Neural progenitor cell (in vitro differentiated cells): Measurements from ENCODE around the gene CHST15. TPM values are rescaled to one million over a fixed set of nuclear protein-coding genes. Genes with fewer than 3 reads are reported as not detected.
"Not testable (repeated sequence)": the region's sequence is repeated elsewhere in the genome, so short reads cannot be mapped to it uniquely, and the experiment has no call there.

Experiments used
- DNase-seq: peaks from one replicate; pipeline ENCODE4 v3.0.0-alpha.2; 2016; ENCODE audit warnings: low spot score
- H2AFZ ChIP-seq: fragments of 200-600 bp; sonication (generic); replicated peaks from 2 replicates; pipeline ENCODE4 v1.6.1; 2016; ENCODE audit warnings: antibody characterized with exemption
- H3F3A ChIP-seq: fragments of 200-600 bp; sonication (generic); 2 replicates; pipeline ENCODE4 v1.6.1; 2016; ENCODE audit warnings: antibody characterized with exemption, low read depth
- H3K27ac ChIP-seq: fragments of 200-600 bp; sonication (generic); 2 replicates; pipeline ENCODE4 v1.5.1; 2016; ENCODE audit warnings: mild to moderate bottlenecking
- H3K27me3 ChIP-seq: fragments of 200-600 bp; sonication (generic); 2 replicates; pipeline ENCODE4 v1.6.1; 2016; ENCODE audit warnings: mild to moderate bottlenecking, moderate library complexity
- H3K36me3 ChIP-seq: fragments of 200-600 bp; sonication (generic); 2 replicates; pipeline ENCODE4 v1.5.1; 2016
- H3K4me1 ChIP-seq: fragments of 200-600 bp; sonication (generic); 2 replicates; pipeline ENCODE4 v1.6.1; 2016; ENCODE audit warnings: mixed run types
- H3K4me2 ChIP-seq: fragments of 200-600 bp; sonication (generic); 2 replicates; pipeline ENCODE4 v1.6.1; 2016
- H3K4me3 ChIP-seq: fragments of 200-600 bp; sonication (generic); 2 replicates; pipeline ENCODE4 v1.5.1; 2016
- H3K79me2 ChIP-seq: fragments of 200-600 bp; sonication (generic); 2 replicates; pipeline ENCODE4 v1.6.1; 2016; ENCODE audit warnings: low read depth
- H3K9ac ChIP-seq: fragments of 200-600 bp; sonication (generic); 2 replicates; pipeline ENCODE4 v1.6.1; 2016
- H3K9me3 ChIP-seq: fragments of 200-600 bp; sonication (generic); 2 replicates; pipeline ENCODE4 v1.5.1; 2016; ENCODE audit warnings: low read depth
- H4K20me1 ChIP-seq: fragments of 200-600 bp; sonication (generic); 2 replicates; pipeline ENCODE4 v1.6.1; 2016; ENCODE audit warnings: low read depth
- H3K27ac Mint-ChIP-seq: 3 replicates; pipeline ENCODE4 v1.8.0; 2021; ENCODE audit warnings: mixed read lengths
- H3K27me3 Mint-ChIP-seq: 2 replicates; pipeline ENCODE4 v1.8.0; 2022; ENCODE audit warnings: low read depth, mild to moderate bottlenecking, inconsistent platforms, moderate library complexity, mixed read lengths; ENCODE audit not compliant: insufficient read depth
- H3K36me3 Mint-ChIP-seq: 3 replicates; pipeline ENCODE4 v1.8.0; 2021; ENCODE audit warnings: mixed read lengths
- H3K4me1 Mint-ChIP-seq: 3 replicates; pipeline ENCODE4 v1.8.0; 2021; ENCODE audit warnings: mixed read lengths
- H3K4me3 Mint-ChIP-seq: 3 replicates; pipeline ENCODE4 v1.8.0; 2021; ENCODE audit warnings: mild to moderate bottlenecking, moderate library complexity, mixed read lengths
- H3K9me3 Mint-ChIP-seq: 3 replicates; pipeline ENCODE4 v1.8.0; 2020; ENCODE audit warnings: mixed read lengths
- EZH2 ChIP-seq: fragments of 200-600 bp; sonication (generic); IDR thresholded peaks from 2 replicates; pipeline ENCODE4 v1.6.1; 2017; ENCODE audit warnings: antibody characterized with exemption, mild to moderate bottlenecking, moderate library complexity
- EZH2phosphoT487 ChIP-seq: fragments of 200-600 bp; sonication (generic); IDR thresholded peaks from 2 replicates; pipeline ENCODE4 v1.6.1; 2017; ENCODE audit warnings: antibody characterized with exemption
- total RNA-seq: library from RNA; depleted of rRNA; stranded (reverse); fragments of >200 nt; gene quantifications from 2 replicates; pipeline ENCODE4 v1.2.3, GENCODE V29; 2015; ENCODE audit warnings: low replicate concordance
- TF ChIP-seq, protein P1 (sequence below): fragments of 200-600 bp; sonication (generic); IDR thresholded peaks from 2 replicates; pipeline ENCODE4 v1.5.1; 2017; ENCODE audit warnings: antibody characterized with exemption, mild to moderate bottlenecking

The CHST15 gene
- total RNA-seq, 1 donor from 2014 or later = 0.54 TPM

DNA sequence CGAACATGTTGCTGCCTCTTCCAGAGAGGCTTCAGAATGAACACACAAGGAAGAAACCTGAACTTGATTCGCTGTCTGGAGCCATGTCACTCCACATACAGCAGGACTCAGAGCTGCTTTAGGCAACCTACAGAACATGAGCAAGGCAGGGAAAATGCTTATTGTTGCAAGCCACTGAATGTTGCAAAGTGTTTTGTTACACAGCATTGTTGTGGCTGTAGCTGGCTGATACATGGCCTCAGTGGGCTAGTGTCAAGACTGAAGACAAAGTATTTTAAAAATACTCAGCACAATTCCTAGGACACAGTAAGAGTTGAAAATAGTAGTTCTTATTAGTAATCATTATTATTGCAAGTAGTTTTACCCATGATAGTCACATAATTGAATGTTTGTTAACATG, 3.1 kb upstream of the CHST15 start:
- Histone ChIP-seq H2AFZ (no peak overlapping the region), H3K4me1 (peaks cover 14% of the 10 kb centered on the region), H4K20me1 (no peaks in the 10 kb centered on the region), H3K27me3 (peaks cover 70% of the 10 kb centered on the region), H3K27ac (no peak overlapping the region), H3K36me3 (no peaks in the 10 kb centered on the region), H3K9ac (no peak overlapping the region), H3F3A (peaks cover 15% of the 10 kb centered on the region), H3K4me3 (no peak overlapping the region), H3K4me2 (no peak overlapping the region), H3K9me3 (no peaks in the 10 kb centered on the region), H3K79me2 (no peaks in the 10 kb centered on the region)
- Mint-ChIP-seq H3K36me3 (no peaks in the 10 kb centered on the region), H3K4me3 (peak overlapping the region; percentile 23), H3K27me3 (peaks cover 14% of the 10 kb centered on the region), H3K4me1 (peaks cover 22% of the 10 kb centered on the region), H3K27ac (no peak overlapping the region), H3K9me3 (peaks cover 2% of the 10 kb centered on the region)
- no peak for DNase-seq
- TF ChIP-seq EZH2 (no peak), EZH2phosphoT487 (no peak)
- TF ChIP-seq, protein P1, sequence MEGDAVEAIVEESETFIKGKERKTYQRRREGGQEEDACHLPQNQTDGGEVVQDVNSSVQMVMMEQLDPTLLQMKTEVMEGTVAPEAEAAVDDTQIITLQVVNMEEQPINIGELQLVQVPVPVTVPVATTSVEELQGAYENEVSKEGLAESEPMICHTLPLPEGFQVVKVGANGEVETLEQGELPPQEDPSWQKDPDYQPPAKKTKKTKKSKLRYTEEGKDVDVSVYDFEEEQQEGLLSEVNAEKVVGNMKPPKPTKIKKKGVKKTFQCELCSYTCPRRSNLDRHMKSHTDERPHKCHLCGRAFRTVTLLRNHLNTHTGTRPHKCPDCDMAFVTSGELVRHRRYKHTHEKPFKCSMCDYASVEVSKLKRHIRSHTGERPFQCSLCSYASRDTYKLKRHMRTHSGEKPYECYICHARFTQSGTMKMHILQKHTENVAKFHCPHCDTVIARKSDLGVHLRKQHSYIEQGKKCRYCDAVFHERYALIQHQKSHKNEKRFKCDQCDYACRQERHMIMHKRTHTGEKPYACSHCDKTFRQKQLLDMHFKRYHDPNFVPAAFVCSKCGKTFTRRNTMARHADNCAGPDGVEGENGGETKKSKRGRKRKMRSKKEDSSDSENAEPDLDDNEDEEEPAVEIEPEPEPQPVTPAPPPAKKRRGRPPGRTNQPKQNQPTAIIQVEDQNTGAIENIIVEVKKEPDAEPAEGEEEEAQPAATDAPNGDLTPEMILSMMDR = no peak

DNA sequence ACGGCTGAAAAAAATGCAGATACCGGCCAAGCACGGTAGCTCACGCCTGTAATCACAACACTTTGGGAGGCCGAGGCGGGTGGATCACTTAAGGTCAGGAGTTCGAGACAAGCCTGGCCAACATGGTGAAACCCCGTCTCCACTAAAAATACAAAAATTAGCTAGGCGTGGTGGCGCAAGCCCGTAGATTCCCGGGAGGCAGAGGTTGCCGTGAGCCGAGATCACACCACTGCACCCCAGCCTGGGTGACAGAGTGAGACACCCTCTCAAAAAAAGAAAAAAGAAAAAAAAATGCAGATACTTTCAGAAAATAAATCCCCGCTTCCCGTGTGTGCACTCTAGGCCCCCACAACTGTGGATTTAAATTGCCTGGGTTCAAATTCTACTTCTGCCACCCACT, 2.4 kb upstream of the CHST15 start:
- not testable (repeated sequence) for H3K27ac Mint-ChIP-seq, H3K9ac ChIP-seq, H3K4me3 ChIP-seq, H2AFZ ChIP-seq, H4K20me1 ChIP-seq, H3K9me3 ChIP-seq, H3K27ac ChIP-seq, DNase-seq, H3K9me3 Mint-ChIP-seq, H3K4me2 ChIP-seq, H3K79me2 ChIP-seq, H3K36me3 Mint-ChIP-seq, H3K36me3 ChIP-seq
- H3K4me3 Mint-ChIP-seq = peak overlapping the region; percentile 23
- peaks cover 29% of the 10 kb centered on the region for H3K4me1 Mint-ChIP-seq
- peaks cover 14% of the 10 kb centered on the region for H3K27me3 Mint-ChIP-seq
- Histone ChIP-seq H3F3A (peaks cover 15% of the 10 kb centered on the region), H3K27me3 (peaks cover 77% of the 10 kb centered on the region), H3K4me1 (peaks cover 14% of the 10 kb centered on the region)

DNA sequence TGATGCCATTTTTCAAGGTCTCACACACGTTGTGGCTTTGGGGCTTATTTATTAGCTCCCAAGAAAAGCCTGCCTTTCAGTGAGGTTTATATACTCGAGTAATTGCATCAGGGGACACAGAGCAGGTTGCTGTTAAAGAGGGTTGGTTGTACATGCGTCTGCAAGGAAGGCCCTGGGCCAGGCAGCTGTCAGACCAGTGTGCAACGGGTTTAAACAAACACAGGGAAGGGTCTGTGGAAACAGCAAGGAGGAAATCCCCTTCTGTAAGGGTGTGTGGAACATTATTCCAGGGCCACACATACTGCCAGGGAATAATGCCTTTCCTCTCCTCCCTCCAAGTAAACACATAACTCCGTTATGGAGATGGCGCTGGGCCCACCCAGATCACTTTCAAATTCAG, 1.7 kb upstream of the CHST15 start:
- no peak overlapping the region for H3K9ac ChIP-seq
- H3F3A ChIP-seq = peaks cover 15% of the 10 kb centered on the region
- Mint-ChIP-seq H3K36me3 (peaks cover 2% of the 10 kb centered on the region), H3K9me3 (peaks cover 2% of the 10 kb centered on the region), H3K27ac (peak overlapping the region; percentile 15), H3K4me1 (peaks cover 35% of the 10 kb centered on the region), H3K4me3 (no peak overlapping the region), H3K27me3 (peaks cover 16% of the 10 kb centered on the region)
- H3K9me3 ChIP-seq = no peaks in the 10 kb centered on the region
- no peak overlapping the region for H2AFZ ChIP-seq
- H3K4me2 ChIP-seq = no peak overlapping the region
- no peaks in the 10 kb centered on the region for H3K79me2 ChIP-seq
- no peak for DNase-seq
- no peak overlapping the region for H3K4me3 ChIP-seq
- H3K4me1 ChIP-seq = peaks cover 14% of the 10 kb centered on the region
- H3K27me3 ChIP-seq = peaks cover 84% of the 10 kb centered on the region
- no peaks in the 10 kb centered on the region for H3K36me3 ChIP-seq
- TF ChIP-seq, protein P1 = no peak
- TF ChIP-seq EZH2phosphoT487 (no peak), EZH2 (no peak)
- no peak overlapping the region for H3K27ac ChIP-seq
- no peaks in the 10 kb centered on the region for H4K20me1 ChIP-seq

DNA sequence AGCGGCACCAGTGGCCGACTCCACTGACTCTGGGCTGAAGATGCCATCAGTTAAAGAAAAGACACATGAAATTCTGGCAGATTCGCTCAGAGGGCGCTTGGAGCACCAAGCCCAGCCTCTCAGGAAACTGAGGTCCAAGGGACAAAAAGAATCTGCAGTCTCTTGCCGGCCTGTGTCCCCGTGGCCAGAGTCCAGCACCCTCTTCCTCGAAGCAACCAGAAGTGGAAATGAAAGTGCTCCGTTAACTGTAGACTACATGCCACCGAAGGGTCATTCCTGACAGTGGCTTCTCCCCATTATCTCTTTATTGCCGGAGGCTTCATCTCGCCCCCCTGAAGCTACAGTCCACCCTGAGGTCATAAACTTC, 1.0 kb upstream of the CHST15 start:
- peaks cover 21% of the 10 kb centered on the region for H3K27me3 Mint-ChIP-seq
- H3F3A ChIP-seq = peaks cover 15% of the 10 kb centered on the region
- no peaks in the 10 kb centered on the region for H3K9me3 ChIP-seq
- peaks cover 2% of the 10 kb centered on the region for H3K36me3 Mint-ChIP-seq
- peaks cover 2% of the 10 kb centered on the region for H3K9me3 Mint-ChIP-seq
- H4K20me1 ChIP-seq = no peaks in the 10 kb centered on the region
- H2AFZ ChIP-seq = no peak overlapping the region
- H3K36me3 ChIP-seq = no peaks in the 10 kb centered on the region
- H3K9ac ChIP-seq = no peak overlapping the region
- H3K27ac Mint-ChIP-seq = peak overlapping the region; percentile 80
- peaks cover 91% of the 10 kb centered on the region for H3K27me3 ChIP-seq
- no peak overlapping the region for H3K27ac ChIP-seq
- H3K4me2 ChIP-seq = no peak overlapping the region
- H3K4me1 Mint-ChIP-seq = peaks cover 40% of the 10 kb centered on the region
- TF ChIP-seq EZH2phosphoT487 (no peak), EZH2 (no peak)
- TF ChIP-seq, protein P1 = no peak
- H3K4me3 ChIP-seq = no peak overlapping the region
- no peaks in the 10 kb centered on the region for H3K79me2 ChIP-seq
- H3K4me1 ChIP-seq = peaks cover 14% of the 10 kb centered on the region
- no peak for DNase-seq
- peak overlapping the region; percentile 85 for H3K4me3 Mint-ChIP-seq
